ENCODE data around the gene MTA2. TPM values are rescaled to one million over a fixed set of nuclear protein-coding genes. Genes with fewer than 3 reads are reported as not detected.

MTA2 gene
- total and polyA plus RNA-seq, 2 of the 8 experiments (the other 6 are each of a cell fraction or from before 2014, with no cell fraction given), result 25.7 to 114 TPM

- TF ChIP-seq SIN3A (conservative IDR thresholded peaks at IDR 0.05 in 1 of 2, IDR thresholded peaks at IDR 0.05 in 1 of 2; ENCODE audit: low read depth in 1 of 2, low read length in 2 of 2) (peak in 1 of 2 experiments; percentile 74; a peak in 2 of 4 replicates), YY1 (IDR thresholded peaks at IDR 0.05; ENCODE audit: low read depth, low read length) (peak; percentile 85), RFX5 (IDR thresholded peaks at IDR 0.05; ENCODE audit: borderline replicate concordance, low read depth, low read length) (no peak), BACH1 (IDR thresholded peaks at IDR 0.05; ENCODE audit: low read length) (no peak), CHD2 (IDR thresholded peaks at IDR 0.05; ENCODE audit: low read length) (no peak), RAD21 (IDR thresholded peaks at IDR 0.05 in 1 of 2, conservative IDR thresholded peaks at IDR 0.05 in 1 of 2; ENCODE audit: low read depth in 2 of 2, low read length in 2 of 2) (peak; percentile 68), CTCF (IDR thresholded peaks at IDR 0.05; ENCODE audit: control extremely low read depth in 1 of 3, insufficient read depth in 1 of 3, low read depth in 1 of 3, low read length in 3 of 3) (peak; percentile 69 to 91 (median 87)), CBX5 (IDR thresholded peaks at IDR 0.05; ENCODE audit: low read depth, low read length) (no peak), EGR1 (IDR thresholded peaks at IDR 0.05; ENCODE audit: borderline replicate concordance, low read depth, low read length) (no peak), E2F6 (IDR thresholded peaks at IDR 0.05) (no peak), TCF12 (IDR thresholded peaks at IDR 0.05; ENCODE audit: low read depth, low read length) (no peak), ATF2 (IDR thresholded peaks at IDR 0.05; ENCODE audit: low read length) (no peak), MAX (IDR thresholded peaks at IDR 0.05) (peak; percentile 75), SIX5 (IDR thresholded peaks at IDR 0.05; ENCODE audit: low read depth, low read length) (no peak)
Observed at GRCh38 chr11:62593434-62594044, 8.1 kb downstream of the MTA2 start (continued).

Data from H1 (cell line).